CD4-positive, alpha-beta T cell treated with Interleukin-4 for 1 hour (primary cell): Measurements from ENCODE around the gene ATP2A3.
A peak's percentile ranks its signal among the peaks of the same experiment; 100 is the strongest.

Source experiments
- DNase-seq, 2 donors: peaks; one replicate each; pipeline ENCODE4 v3.0.0-alpha.2; 2020 to 2022

The ATP2A3 gene

GRCh38 chr17:3970668-3971067 lies 6.4 kb upstream of the ATP2A3 start:
- DNase-seq = no peak

- DNase-seq = no peak
These were observed 5.7 kb upstream of the ATP2A3 start for GRCh38 chr17:3969963-3970362.

GRCh38 chr17:3968886-3969524 lies 4.8 kb upstream of the ATP2A3 start:
- no peak for DNase-seq

GRCh38 chr17:3968015-3968414 lies 3.8 kb upstream of the ATP2A3 start:
- DNase-seq = no peak

- peak in 1 of 2 donors; percentile 38 for DNase-seq
These were observed 2.6 kb upstream of the ATP2A3 start for GRCh38 chr17:3966720-3967363.

- peak; percentile 70 to 73 for DNase-seq
These were observed 1.0 kb upstream of the ATP2A3 start for GRCh38 chr17:3965118-3965800.

- peak; percentile 75 to 77 for DNase-seq
These were observed 718 bp downstream of the ATP2A3 start for GRCh38 chr17:3963237-3964201.

GRCh38 chr17:3962965-3963236 lies 1.3 kb downstream of the ATP2A3 start:
- no peak for DNase-seq

- DNase-seq = no peak
These were observed 1.8 kb downstream of the ATP2A3 start for GRCh38 chr17:3962217-3962964.

- peak; percentile 15 to 74 for DNase-seq
These were observed 2.6 kb downstream of the ATP2A3 start for GRCh38 chr17:3961564-3962047.

- peak in 1 of 2 donors; percentile 60 for DNase-seq
These were observed 3.5 kb downstream of the ATP2A3 start for GRCh38 chr17:3960764-3961163.

GRCh38 chr17:3959921-3960601 lies 4.2 kb downstream of the ATP2A3 start:
- no peak for DNase-seq

- DNase-seq = no peak
These were observed 4.8 kb downstream of the ATP2A3 start for GRCh38 chr17:3959295-3959899.

GRCh38 chr17:3957735-3958599 lies 6.3 kb downstream of the ATP2A3 start:
- no peak for DNase-seq

GRCh38 chr17:3956983-3957382 lies 7.3 kb downstream of the ATP2A3 start:
- no peak for DNase-seq

GRCh38 chr17:3956327-3956957 lies 7.8 kb downstream of the ATP2A3 start:
- DNase-seq = no peak

GRCh38 chr17:3955673-3955988 lies 8.6 kb downstream of the ATP2A3 start:
- DNase-seq = no peak

GRCh38 chr17:3954976-3955672 lies 9.1 kb downstream of the ATP2A3 start:
- no peak for DNase-seq

- DNase-seq = no peak
These were observed 10.2 kb downstream of the ATP2A3 start for GRCh38 chr17:3954086-3954485.
